DMS153 (cell line): ENCODE results near the gene THRAP3.
A peak's percentile ranks its signal among the peaks of the same experiment; 100 is the strongest.

Experiments
- DNase-seq: peaks from one replicate; lab custom pipeline; 2025; lab: John Stamatoyannopoulos, UW

The THRAP3 gene

DNA sequence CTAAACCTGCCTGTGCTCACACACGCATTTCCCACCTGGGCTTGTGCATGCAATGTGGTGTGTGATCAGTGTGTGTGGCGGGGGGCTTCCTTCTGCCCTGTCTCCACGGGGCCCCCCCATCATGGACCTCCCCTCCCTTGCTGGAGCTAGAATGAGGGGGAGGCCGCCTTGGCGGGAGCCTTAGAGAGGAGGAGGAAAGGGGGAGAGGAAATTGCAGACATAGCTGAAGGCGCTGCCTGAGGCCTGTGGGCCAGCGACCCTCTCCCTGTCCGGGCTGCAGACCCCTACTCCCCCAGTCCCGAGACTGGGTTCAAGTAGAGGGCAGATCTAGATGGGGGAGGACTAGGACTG is 100.1 kb downstream of the THRAP3 start:
- DNase-seq, result no peak

DNA sequence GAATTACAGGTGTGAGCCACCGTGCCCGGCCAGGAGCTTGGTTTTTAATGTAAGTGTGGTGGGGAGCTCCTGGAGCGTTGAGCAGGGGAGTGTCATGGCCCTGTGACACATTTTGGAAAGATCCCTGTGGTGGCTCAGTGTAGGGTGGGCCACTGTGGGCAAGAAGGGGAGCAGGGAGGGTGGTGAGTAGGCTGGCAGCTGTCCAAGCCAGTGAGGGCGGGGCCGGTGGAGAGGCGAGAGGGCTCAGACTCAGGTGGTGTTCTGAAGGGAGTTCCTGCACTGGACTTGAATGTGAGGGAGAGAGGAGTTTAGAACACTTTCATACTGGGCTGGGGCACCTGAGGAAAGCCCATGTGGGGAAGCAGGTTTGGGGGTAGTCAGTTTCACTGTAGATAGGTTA is 102.3 kb downstream of the THRAP3 start:
- no peak for DNase-seq

GRCh38 chr1:36327421-36328087 is 103.3 kb downstream of the THRAP3 start:
- no peak for DNase-seq

DNA sequence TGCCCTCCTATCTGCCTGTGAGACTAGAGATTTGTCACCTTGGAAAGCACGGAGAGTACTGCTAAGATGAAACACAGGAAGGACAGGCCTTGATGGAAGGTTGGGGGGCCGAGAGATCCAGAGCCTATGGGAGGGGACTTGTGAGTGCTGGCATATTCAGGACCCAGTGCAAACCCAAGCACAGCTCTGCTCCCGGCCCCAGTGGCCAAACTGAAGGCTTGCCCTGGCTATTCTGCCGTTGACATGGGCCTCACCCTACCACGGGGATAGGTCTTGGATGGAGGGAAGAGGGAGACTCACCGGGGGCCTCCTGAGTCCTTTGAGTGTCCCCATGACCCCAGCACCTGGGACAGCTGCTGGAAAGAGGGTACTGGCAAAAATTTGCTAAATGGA is 103.8 kb downstream of the THRAP3 start:
- DNase-seq, result no peak

DNA sequence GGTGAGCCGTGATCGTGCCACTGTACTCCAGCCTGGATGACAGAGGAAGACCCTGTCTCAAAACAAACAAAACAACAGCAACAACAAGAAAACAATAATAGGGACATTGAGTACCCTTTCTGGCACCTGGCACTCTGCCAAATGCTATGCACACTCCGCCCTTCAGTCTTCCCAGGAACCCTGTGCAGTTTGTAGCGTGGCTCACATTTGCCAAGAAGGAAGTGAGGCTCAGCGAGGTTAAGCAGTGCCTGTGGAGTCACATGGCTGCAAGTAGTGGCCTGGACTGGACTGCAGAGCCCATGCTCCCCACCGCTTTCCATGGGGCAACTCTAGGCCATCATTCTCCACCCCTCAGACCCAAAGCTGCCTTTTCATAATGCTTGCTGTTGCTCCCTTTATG is 104.5 kb downstream of the THRAP3 start:
- DNase-seq, result peak; percentile 56

GRCh38 chr1:36329817-36330216 is 105.6 kb downstream of the THRAP3 start:
- DNase-seq, result no peak

GRCh38 chr1:36330940-36331339 is 106.7 kb downstream of the THRAP3 start:
- no peak for DNase-seq

- DNase-seq, result no peak
Measured at GRCh38 chr1:36337830-36338229, 113.6 kb downstream of the THRAP3 start.

- no peak for DNase-seq
Measured at GRCh38 chr1:36339215-36339614, 115.0 kb downstream of the THRAP3 start.

DNA sequence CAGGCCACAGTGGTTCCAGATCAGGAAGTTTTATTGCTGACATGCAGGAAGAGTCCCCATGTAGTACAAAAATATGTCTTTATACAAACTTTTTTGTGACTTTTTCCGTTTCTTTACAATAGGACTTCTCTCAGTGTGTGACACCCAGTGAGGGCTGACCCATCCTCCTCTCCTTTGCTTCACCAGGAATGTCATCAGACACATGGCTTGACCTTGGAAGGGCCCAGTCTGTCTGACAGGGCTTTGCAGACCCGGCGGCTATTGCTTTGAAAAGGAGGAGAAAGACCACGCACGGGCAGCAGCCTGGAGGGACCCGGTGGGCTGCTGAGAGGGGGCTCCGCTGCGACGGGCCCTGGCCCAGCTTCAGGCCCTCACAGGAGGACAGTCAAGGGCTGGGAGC is 115.4 kb downstream of the THRAP3 start:
- no peak for DNase-seq

DNA sequence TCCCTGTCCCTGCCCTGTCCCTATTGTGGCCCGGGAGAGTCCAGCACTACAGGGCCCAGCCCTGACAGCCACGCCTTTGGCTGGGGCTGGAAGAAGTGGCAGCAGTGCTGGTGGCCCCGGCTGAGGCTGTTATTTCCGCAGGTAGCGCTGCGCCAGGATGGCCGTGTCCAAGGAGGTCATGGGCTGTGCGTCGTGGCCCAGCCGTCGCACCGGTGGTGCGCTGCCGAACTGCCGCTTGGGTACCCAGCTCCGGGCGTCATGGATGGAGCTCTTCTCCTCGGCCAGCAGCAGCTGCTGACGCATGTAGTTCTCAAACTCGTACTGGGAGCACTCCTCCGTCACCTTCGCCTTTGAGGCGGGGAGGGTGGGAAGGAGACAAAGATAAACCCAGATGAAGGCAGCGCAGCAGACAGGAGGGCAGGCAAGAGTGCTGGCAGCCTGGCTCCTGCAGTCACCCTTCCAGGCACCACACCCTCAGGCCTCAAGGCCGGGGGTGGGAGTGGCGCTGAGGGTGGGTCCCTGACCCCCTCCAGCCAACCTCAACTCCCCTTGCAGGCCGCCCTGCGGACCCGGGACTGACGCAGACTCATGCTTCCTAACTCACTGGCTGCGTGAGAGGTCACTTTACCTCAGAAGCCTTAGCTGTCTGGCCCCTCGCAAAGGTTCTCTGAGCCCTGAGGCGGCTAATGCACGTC is 117.5 kb downstream of the THRAP3 start:
- DNase-seq, result no peak

GRCh38 chr1:36342426-36343185 is 118.4 kb downstream of the THRAP3 start:
- DNase-seq, result peak; percentile 29

- DNase-seq, result no peak
Measured at GRCh38 chr1:36343651-36344394, 119.6 kb downstream of the THRAP3 start.

- DNase-seq, result no peak
Measured at GRCh38 chr1:36344395-36344680, 120.1 kb downstream of the THRAP3 start.

- no peak for DNase-seq
Measured at GRCh38 chr1:36345353-36345752, 121.1 kb downstream of the THRAP3 start.

DNA sequence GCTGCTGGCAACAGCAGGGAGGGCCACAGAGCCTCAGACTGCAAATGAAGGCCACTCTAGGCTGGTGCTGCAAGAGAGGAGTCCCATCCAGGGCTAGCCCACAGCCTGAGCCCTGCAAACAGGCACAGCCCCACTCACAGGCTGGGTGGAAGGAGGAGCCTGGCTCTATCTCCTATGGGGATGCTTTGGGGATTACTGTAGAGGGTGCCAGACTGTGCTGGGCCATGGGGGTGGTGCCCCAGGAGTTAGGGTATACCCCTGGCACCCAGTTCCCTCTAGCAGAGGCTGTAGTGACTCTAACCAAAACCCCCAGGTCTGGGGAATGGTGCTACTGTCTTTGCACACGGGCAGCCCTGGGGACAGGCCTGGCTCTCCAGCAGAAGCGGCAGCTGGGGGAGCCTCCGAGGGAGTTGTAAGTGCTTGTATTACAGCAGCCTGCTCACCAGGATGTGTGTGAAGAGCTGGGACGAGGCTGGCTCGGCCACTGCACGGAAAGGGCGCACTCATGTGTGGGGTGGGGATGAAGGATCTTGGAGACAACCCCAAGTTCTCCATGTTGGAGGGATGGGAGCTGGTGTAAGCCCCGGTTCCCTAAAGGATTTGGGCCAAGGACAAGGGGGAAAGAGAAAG is 122.6 kb downstream of the THRAP3 start:
- no peak for DNase-seq

GRCh38 chr1:36349241-36349671 is 125.0 kb downstream of the THRAP3 start:
- no peak for DNase-seq

- no peak for DNase-seq
Measured at GRCh38 chr1:36349839-36350238, 125.6 kb downstream of the THRAP3 start.

GRCh38 chr1:36350659-36351226 is 126.5 kb downstream of the THRAP3 start:
- DNase-seq, result no peak

GRCh38 chr1:36351227-36351977 is 127.2 kb downstream of the THRAP3 start:
- no peak for DNase-seq
